Stimulated activated naive CD8-positive, alpha-beta T cell treated with anti-CD3 and anti-CD28 coated beads, Interleukin-15, Interleukin-2, amounts not matched to agents 100 U/mL and 50 U/mL, for 24 hours (primary cell): ENCODE results near the gene TMEM198.

Source experiments
- ATAC-seq: fragments of 150-1000 bp; cut with Tn5 transposase; one replicate; pipeline ENCODE4 v1.10.0; 2021
- DNase-seq: peaks from one replicate; pipeline ENCODE4 v3.0.0; 2021

TMEM198 gene

GRCh38 chr2:219578811-219579613, 35.2 kb downstream of the TMEM198 start:
- no peak for ATAC-seq
- no peak for DNase-seq

GRCh38 chr2:219581346-219581745, 37.5 kb downstream of the TMEM198 start:
- ATAC-seq = no peak
- DNase-seq = no peak

DNA sequence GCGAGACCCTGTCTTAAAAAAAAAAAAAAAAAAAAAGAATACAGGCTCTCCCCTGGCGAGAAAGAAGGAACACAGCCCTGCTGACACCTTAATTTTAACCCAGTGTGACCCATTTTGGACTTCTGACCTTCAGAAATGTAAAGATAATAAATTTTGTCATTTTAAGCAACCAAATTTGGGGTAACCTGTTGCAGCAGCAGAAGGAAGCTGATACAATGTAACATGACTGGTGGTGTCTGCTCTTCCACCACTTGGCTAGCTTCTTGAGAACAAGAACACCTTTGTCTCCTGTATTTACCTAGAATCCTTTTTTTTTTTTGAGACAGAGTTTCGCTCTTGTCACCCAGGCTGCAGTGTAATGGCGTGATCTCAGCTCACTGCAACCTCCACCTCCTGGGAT, 47.3 kb downstream of the TMEM198 start:
- ATAC-seq = no peak
- no peak for DNase-seq

DNA sequence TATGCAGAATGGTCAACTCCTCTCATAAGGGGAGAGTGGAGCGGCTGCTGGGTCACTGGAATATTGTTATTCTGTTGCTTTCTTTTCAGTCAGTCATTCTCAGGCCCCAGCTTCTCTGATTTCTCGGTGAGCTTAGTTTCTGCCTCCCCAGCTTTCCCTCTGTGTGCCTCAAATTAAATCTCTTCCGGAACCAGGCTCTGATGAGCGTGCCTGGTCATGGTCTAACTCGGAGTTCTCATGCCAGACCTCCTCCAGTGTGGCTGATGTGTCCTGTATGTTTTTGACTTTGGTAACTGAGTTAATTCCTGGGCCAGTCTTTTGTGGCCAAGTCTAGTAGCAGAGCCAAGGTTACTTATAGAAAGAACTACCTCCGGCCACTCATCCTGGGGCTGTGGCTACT, 48.9 kb downstream of the TMEM198 start:
- DNase-seq = no peak

DNA sequence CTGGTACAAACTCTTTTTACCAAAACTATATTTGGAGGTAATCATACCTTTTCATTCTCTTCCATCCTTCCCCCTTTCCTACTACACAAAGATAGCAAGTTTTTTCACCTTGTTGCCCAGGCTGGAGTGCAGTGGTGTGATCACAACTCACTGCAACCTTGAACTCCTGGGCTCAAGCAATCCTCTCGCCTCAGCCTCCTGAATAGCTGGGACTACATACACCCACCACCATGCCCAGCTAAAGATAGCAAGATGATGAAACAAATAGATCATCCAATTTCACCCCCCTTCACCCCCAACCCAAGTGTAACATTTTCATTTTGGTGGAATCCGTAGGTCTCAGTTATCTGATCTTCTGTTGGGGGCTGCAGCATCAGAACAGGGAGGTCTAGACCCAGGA, 49.3 kb downstream of the TMEM198 start:
- ATAC-seq (no peak), DNase-seq (no peak)

More for the DNA sequence above, 48.9 kb downstream of the TMEM198 start:
- no peak for ATAC-seq

DNA sequence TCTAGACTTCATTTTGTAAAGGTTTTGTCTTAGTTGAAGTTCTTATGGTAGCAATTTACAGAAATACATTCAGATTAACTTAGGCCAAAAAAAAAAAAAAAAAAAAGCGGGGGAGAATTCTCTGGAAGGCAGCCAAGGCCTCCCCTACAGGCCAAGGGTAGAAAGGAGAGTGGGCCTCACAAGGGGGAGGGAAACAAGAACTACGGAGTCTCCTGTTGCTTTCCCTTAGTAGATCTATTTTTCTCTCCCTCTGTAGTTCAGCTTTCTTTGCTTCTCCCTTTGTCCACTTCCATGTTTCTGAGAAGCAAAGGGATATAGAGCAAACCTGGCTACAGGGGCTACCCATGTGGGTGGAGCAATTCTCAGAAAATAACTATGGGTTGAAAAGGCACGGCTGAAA, 51.4 kb downstream of the TMEM198 start:
- DNase-seq (no peak), ATAC-seq (no peak)

GRCh38 chr2:219596954-219597551, 53.2 kb downstream of the TMEM198 start:
- DNase-seq (no peak), ATAC-seq (no peak)

DNA sequence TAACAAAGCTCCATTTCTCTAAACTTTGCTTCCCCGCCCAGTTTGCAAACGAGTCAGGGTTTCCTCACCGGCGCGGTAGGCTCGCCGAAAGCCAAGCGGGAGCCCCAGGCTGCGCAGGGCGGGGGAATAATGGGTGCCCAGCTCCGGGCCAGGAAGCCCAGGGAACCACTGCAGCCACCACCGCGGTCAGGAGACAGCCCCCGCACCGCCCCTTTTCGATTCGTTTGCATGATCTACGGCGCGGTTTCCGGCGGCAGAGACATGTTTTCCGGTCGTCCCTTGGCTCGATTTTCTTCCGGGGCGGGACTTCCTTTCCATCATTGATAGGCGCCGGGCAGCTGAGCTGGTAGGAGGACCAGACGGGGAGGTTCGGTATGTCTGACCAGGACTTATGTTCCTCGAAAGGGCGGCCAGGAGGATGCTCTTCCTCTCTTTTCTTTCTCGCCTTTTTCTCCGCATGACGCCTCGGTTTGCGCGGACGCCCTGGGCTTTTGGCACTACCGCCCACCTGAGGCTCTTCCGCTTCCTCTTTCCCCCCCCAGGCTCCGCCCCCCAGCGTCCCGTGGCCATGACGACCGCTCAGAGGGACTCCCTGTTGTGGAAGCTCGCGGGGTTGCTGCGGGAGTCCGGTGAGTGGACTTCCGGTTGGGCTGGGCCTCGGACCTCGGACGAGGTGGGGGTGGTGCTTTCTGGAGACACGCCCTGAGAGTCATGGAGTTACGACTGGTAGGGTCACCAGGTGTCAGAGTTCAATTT, 53.9 kb downstream of the TMEM198 start, which contains the start of gene STK11IP:
Gene STK11IP (plus strand): TSS at position 306 of the 756 bp plus-strand sequence. CDS start 263 bp downstream, at position 569.
- DNase-seq (peak; percentile 94), ATAC-seq (peak; percentile 92)

DNA sequence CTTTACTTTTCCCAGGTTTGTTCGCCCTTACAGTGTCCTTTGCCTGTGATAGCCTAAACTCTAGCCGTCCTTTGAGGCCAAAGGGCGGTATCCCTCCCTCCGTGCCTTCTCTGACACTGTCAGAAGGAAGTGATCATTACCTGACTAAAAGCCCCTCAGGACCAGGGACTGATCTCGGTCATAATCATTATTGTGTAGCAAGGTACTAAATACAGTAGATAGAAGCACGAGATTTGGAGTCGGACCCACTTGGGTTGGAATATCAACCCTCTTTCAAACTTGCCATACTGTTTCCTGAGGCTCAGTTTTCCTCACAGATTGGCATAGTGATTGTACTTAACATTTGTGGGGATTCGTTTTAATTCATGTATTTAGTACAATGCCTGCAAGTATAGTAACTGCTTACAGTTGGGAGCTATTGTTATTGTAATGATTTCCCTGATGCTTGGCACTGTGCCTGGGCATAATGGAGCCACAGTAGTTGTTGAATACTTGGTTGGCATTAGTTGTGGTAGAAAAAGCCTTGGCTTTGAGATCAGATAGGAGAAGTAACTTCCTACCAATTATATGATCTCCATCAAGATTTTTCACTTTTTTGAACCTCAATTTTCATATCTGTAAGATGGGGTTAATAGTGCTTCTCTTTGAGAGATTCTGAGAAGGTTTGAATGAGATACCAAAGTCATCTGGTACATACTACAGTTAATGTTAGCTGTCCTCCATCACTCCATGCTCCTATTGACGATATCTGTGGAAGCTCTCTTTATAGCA, 54.7 kb downstream of the TMEM198 start:
- DNase-seq = no peak
- ATAC-seq = no peak
